ENCODE results near the gene SLC17A7.

DNA sequence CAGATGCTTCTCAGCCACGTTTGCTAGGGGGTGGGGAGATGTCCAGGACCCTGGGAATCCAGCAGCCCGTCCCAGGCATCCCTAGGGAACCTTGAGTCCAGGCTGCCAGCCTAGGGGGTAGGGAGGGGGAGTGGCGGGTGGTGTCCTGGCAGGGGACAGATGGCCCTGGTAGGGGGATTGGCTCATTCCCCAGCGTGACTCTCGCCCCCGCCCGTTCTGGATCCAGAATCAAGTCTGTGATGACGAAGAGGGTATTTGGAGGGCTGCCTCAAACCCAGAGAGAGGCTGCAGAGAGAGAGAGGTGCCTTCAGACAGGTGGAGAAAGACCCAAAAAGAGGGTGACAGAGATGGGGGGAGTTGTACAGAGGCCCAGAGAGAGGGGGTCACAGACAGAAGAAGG, 4.1 kb downstream of the SLC17A7 start:
- TF ChIP-seq POLR2A (conservative IDR thresholded peaks at IDR 0.05) (no peak), SREBF1 (IDR thresholded peaks at IDR 0.05; ENCODE audit: borderline replicate concordance, low read depth, low read length) (no peak), ZFP30 (CRISPR knock-in tag; IDR thresholded peaks at IDR 0.05; ENCODE audit: borderline replicate concordance) (no peak), CHD2 (IDR thresholded peaks at IDR 0.05; ENCODE audit: low read depth, low read length) (no peak), POLR2AphosphoS5 (IDR thresholded peaks at IDR 0.05; ENCODE audit: control insufficient read depth, insufficient read depth, low read depth, low read length) (no peak), ZNF766 (CRISPR knock-in tag; conservative IDR thresholded peaks at IDR 0.05) (no peak), E2F1 (CRISPR knock-in tag; IDR thresholded peaks at IDR 0.05) (no peak), CTCF (IDR thresholded peaks at IDR 0.05 in 2 of 3, conservative IDR thresholded peaks at IDR 0.05 in 1 of 3; ENCODE audit: insufficient read depth in 2 of 3, low read depth in 1 of 3, low read length in 3 of 3) (no peak), MYBL2 (IDR thresholded peaks at IDR 0.05; ENCODE audit: low read depth) (no peak), MYBL2 (CRISPR knock-in tag; IDR thresholded peaks at IDR 0.05; ENCODE audit: borderline replicate concordance) (no peak), MTF1 (CRISPR knock-in tag; IDR thresholded peaks at IDR 0.05; ENCODE audit: borderline replicate concordance) (no peak), BMI1 (IDR thresholded peaks at IDR 0.05; ENCODE audit: low read length) (no peak)
- TF ChIP-seq, protein P1, sequence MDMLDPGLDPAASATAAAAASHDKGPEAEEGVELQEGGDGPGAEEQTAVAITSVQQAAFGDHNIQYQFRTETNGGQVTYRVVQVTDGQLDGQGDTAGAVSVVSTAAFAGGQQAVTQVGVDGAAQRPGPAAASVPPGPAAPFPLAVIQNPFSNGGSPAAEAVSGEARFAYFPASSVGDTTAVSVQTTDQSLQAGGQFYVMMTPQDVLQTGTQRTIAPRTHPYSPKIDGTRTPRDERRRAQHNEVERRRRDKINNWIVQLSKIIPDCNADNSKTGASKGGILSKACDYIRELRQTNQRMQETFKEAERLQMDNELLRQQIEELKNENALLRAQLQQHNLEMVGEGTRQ (CRISPR knock-in tag; IDR thresholded peaks at IDR 0.05), result no peak
